Central memory CD8-positive, alpha-beta T cell (primary cell): Measurements from ENCODE around the gene SEMA6A.

ENCODE experiments used
- ATAC-seq: fragments of 150-1000 bp; cut with Tn5 transposase; replicated peaks from 2 replicates; pipeline ENCODE4 v1.10.0; 2022; ENCODE audit warnings: mild to moderate bottlenecking, moderate FRiP score, moderate number of reproducible peaks; ENCODE audit not compliant: poor library complexity, severe bottlenecking; ENCODE audit errors: extremely low read depth
- DNase-seq, 2 donors: peaks; one replicate each; pipeline ENCODE4 v3.0.0; 2021; ENCODE audit warnings: low spot score in 2 of 2
- H3K27ac Mint-ChIP-seq: one replicate; pipeline ENCODE4 v1.8.0; 2022; ENCODE audit warnings: low read depth, mild to moderate bottlenecking, moderate library complexity, mixed read lengths
- H3K27me3 Mint-ChIP-seq: one replicate; pipeline ENCODE4 v1.8.0; 2022; ENCODE audit warnings: mixed read lengths
- H3K36me3 Mint-ChIP-seq: one replicate; pipeline ENCODE4 v1.8.0; 2022; ENCODE audit warnings: mild to moderate bottlenecking, moderate library complexity, mixed read lengths; ENCODE audit not compliant: insufficient read depth
- H3K4me1 Mint-ChIP-seq: one replicate; pipeline ENCODE4 v1.8.0; 2022; ENCODE audit warnings: mixed read lengths
- H3K4me3 Mint-ChIP-seq: one replicate; pipeline ENCODE4 v1.8.0; 2022; ENCODE audit warnings: mild to moderate bottlenecking, moderate library complexity, mixed read lengths
- H3K9me3 Mint-ChIP-seq: one replicate; pipeline ENCODE4 v1.8.0; 2022; ENCODE audit warnings: mixed read lengths

SEMA6A gene

GRCh38 chr5:116469631-116470030 is 105.0 kb downstream of the SEMA6A start:
- DNase-seq (no peak), ATAC-seq (no peak)
- Mint-ChIP-seq H3K9me3 (peaks cover under 1% of the 10 kb centered on the region), H3K27me3 (no peaks in the 10 kb centered on the region), H3K4me1 (no peaks in the 10 kb centered on the region), H3K27ac (no peak overlapping the region), H3K4me3 (no peak overlapping the region), H3K36me3 (no peaks in the 10 kb centered on the region)

GRCh38 chr5:116468583-116468982 is 106.0 kb downstream of the SEMA6A start:
- DNase-seq (no peak), ATAC-seq (no peak)
- H3K4me1 Mint-ChIP-seq, result no peaks in the 10 kb centered on the region
- H3K27me3 Mint-ChIP-seq, result no peaks in the 10 kb centered on the region
- H3K27ac Mint-ChIP-seq, result no peak overlapping the region
- no peaks in the 10 kb centered on the region for H3K36me3 Mint-ChIP-seq
- H3K4me3 Mint-ChIP-seq, result no peak overlapping the region
- H3K9me3 Mint-ChIP-seq, result peaks cover 6% of the 10 kb centered on the region

GRCh38 chr5:116467465-116467843 is 107.2 kb downstream of the SEMA6A start:
- ATAC-seq (no peak), DNase-seq (no peak)
- Mint-ChIP-seq H3K4me3 (no peak overlapping the region), H3K36me3 (no peaks in the 10 kb centered on the region), H3K9me3 (peaks cover 6% of the 10 kb centered on the region), H3K27ac (no peak overlapping the region), H3K4me1 (no peaks in the 10 kb centered on the region), H3K27me3 (no peaks in the 10 kb centered on the region)

- Mint-ChIP-seq H3K27me3 (no peaks in the 10 kb centered on the region), H3K27ac (no peak overlapping the region), H3K4me1 (no peaks in the 10 kb centered on the region), H3K36me3 (no peaks in the 10 kb centered on the region), H3K4me3 (no peak overlapping the region), H3K9me3 (peaks cover 6% of the 10 kb centered on the region)
- DNase-seq (no peak), ATAC-seq (no peak)
These were observed 107.7 kb downstream of the SEMA6A start for GRCh38 chr5:116466727-116467464.

DNA sequence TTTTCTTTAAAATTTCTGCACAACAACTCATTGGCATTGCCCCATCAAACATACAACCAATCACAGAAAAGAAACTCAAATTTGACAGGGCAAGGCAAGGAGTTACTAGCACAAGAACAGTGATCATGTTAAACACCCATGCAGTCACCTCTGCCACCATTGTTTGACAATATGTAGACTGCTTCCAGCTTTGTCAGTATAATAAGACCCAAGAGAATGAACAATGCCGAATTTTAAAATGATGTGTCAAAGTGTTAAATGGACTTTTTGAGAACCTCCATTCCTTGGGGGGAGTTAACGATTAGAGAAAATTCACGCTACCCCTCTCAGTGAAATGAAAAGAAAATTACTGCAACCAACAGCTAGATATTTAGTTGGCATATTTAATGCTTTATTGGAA is 109.2 kb downstream of the SEMA6A start:
- peaks cover 6% of the 10 kb centered on the region for H3K9me3 Mint-ChIP-seq
- no peaks in the 10 kb centered on the region for H3K27me3 Mint-ChIP-seq
- no peaks in the 10 kb centered on the region for H3K36me3 Mint-ChIP-seq
- H3K27ac Mint-ChIP-seq, result no peak overlapping the region
- ATAC-seq (no peak), DNase-seq (no peak)
- no peak overlapping the region for H3K4me3 Mint-ChIP-seq
- no peaks in the 10 kb centered on the region for H3K4me1 Mint-ChIP-seq

DNA sequence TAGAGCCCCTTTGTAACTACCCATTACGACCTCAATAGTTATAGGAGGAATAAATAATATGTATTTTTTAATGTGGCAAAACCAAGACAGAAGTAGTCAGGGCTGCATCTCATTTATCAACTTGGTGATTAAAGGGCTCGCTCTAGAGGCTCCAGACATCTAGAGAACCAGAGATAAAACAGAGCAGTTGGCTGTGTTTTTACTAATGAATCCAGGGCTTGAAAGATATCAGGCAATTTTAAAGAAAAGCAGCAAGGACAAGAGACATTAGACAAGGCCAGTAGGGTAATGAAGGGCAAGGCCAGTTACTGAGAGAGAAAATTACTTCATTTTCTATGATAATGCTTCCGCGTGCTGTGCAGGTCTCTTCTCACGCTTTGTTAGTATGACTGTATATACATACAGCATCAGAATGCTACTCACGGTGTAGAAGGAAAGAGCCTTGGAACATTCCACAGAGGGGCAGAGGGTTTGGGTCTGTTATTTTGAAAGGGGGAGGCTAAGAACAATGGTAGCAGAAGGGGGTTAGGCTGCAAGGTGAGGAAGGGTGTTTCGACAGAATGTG is 110.4 kb downstream of the SEMA6A start:
- Mint-ChIP-seq H3K4me3 (no peak overlapping the region), H3K36me3 (no peaks in the 10 kb centered on the region), H3K27ac (no peak overlapping the region), H3K9me3 (peaks cover 6% of the 10 kb centered on the region), H3K27me3 (no peaks in the 10 kb centered on the region), H3K4me1 (no peaks in the 10 kb centered on the region)
- DNase-seq (no peak), ATAC-seq (no peak)

DNA sequence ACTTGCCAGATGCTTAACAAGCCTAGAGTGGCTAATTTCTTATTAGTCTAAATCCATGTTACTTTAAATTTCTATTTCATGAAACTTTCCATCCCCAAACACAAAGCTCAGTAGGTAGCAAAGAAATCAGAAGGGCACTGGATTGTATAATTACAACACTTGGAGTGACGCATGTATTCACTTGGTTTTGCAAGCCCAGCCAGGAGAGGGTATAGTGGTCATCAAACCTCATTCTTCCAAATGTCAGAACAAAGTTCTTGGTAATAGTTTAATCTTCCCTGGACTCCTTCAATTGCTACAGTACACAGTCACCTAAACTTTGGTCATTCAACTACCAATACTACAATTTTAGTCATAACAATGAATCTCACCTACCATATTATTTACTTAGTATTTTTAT is 112.1 kb downstream of the SEMA6A start:
- Mint-ChIP-seq H3K27ac (no peak overlapping the region), H3K9me3 (peaks cover 6% of the 10 kb centered on the region), H3K4me3 (no peak overlapping the region), H3K36me3 (no peaks in the 10 kb centered on the region), H3K4me1 (no peaks in the 10 kb centered on the region), H3K27me3 (no peaks in the 10 kb centered on the region)
- DNase-seq (no peak), ATAC-seq (no peak)

DNA sequence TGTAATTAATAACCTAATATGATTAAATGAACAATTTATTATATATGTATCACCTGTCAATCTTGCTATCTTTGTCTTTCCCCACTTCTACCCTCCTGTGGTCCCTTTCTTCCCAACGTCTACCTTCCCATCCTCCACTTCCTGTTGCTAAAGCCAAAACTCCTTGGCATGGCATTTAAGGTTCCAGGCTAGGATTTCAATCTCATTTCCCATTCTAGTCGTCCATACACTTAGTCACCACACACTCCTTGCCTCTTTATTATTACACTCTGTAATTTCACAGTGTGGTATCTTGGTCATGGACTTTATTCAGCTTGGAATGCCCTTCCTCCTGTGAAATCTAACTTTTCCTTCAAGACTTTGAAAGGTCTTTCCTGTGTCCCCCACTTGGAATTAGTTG is 115.3 kb downstream of the SEMA6A start:
- H3K4me3 Mint-ChIP-seq, result no peak overlapping the region
- H3K27ac Mint-ChIP-seq, result no peak overlapping the region
- no peak for DNase-seq
- ATAC-seq, result no peak
- no peaks in the 10 kb centered on the region for H3K27me3 Mint-ChIP-seq
- H3K36me3 Mint-ChIP-seq, result peaks cover 1% of the 10 kb centered on the region
- peaks cover 2% of the 10 kb centered on the region for H3K9me3 Mint-ChIP-seq
- peaks cover under 1% of the 10 kb centered on the region for H3K4me1 Mint-ChIP-seq

GRCh38 chr5:116457062-116457461 is 117.6 kb downstream of the SEMA6A start:
- H3K9me3 Mint-ChIP-seq, result no peaks in the 10 kb centered on the region
- H3K27me3 Mint-ChIP-seq, result no peaks in the 10 kb centered on the region
- H3K4me3 Mint-ChIP-seq, result no peak overlapping the region
- H3K36me3 Mint-ChIP-seq, result peaks cover 1% of the 10 kb centered on the region
- H3K27ac Mint-ChIP-seq, result no peak overlapping the region
- DNase-seq (no peak), ATAC-seq (no peak)
- H3K4me1 Mint-ChIP-seq, result peaks cover 7% of the 10 kb centered on the region

- ATAC-seq (no peak), DNase-seq (no peak)
- Mint-ChIP-seq H3K4me1 (peaks cover 7% of the 10 kb centered on the region), H3K27ac (no peak overlapping the region), H3K27me3 (no peaks in the 10 kb centered on the region), H3K36me3 (peaks cover 2% of the 10 kb centered on the region), H3K9me3 (no peaks in the 10 kb centered on the region), H3K4me3 (no peak overlapping the region)
These were observed 118.6 kb downstream of the SEMA6A start for GRCh38 chr5:116456036-116456435.

DNA sequence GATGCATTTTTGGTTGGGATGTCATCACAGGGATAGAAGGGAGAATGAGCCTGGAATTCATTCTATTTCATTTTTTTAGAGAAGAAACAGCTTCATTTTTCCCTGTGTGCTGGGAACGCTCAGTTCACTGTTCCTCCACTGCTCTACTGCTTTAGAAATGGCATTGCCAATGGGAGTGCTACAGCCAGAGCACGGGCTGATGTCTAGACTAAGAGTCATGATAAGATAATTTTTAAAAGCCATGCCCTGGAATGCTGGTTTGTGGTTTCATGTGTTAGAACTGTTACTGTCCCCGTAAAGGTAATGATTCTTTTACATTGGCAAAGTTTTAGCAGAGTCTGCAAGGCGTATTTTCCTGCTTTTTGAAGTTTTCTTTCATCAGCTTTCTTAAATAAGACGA is 119.6 kb downstream of the SEMA6A start:
- no peaks in the 10 kb centered on the region for H3K9me3 Mint-ChIP-seq
- no peak overlapping the region for H3K4me3 Mint-ChIP-seq
- H3K27me3 Mint-ChIP-seq, result no peaks in the 10 kb centered on the region
- H3K36me3 Mint-ChIP-seq, result peaks cover 4% of the 10 kb centered on the region
- no peak overlapping the region for H3K27ac Mint-ChIP-seq
- no peak for DNase-seq
- peaks cover 7% of the 10 kb centered on the region for H3K4me1 Mint-ChIP-seq
- ATAC-seq, result no peak

DNA sequence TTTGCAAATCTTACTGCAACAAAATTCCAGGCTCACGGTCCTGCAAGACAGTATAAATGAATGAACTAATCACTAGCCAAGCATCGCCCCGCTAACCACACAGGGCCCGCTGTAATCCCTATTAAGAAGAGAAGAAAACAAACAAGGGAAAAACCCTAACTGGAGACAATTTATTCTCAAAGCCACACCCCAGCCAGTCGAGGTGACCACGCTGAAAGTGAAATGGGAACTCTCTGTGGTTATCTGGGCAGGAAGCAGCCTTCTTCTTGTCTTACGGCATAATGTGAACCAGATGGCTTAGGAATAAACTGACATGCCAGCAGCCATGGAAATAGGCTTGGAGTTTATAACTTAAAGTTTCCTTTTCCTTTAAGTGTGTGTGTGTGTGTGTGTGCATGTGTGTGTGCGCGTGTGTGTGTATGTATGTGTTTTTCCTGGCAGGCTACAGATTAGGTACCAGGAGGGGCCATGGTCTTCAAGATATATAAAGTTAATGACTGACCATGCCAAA is 120.2 kb downstream of the SEMA6A start:
- Mint-ChIP-seq H3K27me3 (no peaks in the 10 kb centered on the region), H3K4me3 (no peak overlapping the region)
- DNase-seq, result no peak

GRCh38 chr5:116453988-116454411 is 120.6 kb downstream of the SEMA6A start:
- Mint-ChIP-seq H3K36me3 (peaks cover 5% of the 10 kb centered on the region), H3K27ac (no peak overlapping the region), H3K4me1 (peaks cover 7% of the 10 kb centered on the region), H3K9me3 (no peaks in the 10 kb centered on the region), H3K4me3 (no peak overlapping the region), H3K27me3 (no peaks in the 10 kb centered on the region)
- ATAC-seq (no peak), DNase-seq (no peak)

More for the DNA sequence above, 120.2 kb downstream of the SEMA6A start:
- no peaks in the 10 kb centered on the region for H3K9me3 Mint-ChIP-seq
- ATAC-seq, result no peak
- H3K36me3 Mint-ChIP-seq, result peaks cover 4% of the 10 kb centered on the region
- H3K27ac Mint-ChIP-seq, result no peak overlapping the region
- H3K4me1 Mint-ChIP-seq, result peaks cover 7% of the 10 kb centered on the region
